ENCODE measurements around the gene TMEM222.

Gene TMEM222

DNA sequence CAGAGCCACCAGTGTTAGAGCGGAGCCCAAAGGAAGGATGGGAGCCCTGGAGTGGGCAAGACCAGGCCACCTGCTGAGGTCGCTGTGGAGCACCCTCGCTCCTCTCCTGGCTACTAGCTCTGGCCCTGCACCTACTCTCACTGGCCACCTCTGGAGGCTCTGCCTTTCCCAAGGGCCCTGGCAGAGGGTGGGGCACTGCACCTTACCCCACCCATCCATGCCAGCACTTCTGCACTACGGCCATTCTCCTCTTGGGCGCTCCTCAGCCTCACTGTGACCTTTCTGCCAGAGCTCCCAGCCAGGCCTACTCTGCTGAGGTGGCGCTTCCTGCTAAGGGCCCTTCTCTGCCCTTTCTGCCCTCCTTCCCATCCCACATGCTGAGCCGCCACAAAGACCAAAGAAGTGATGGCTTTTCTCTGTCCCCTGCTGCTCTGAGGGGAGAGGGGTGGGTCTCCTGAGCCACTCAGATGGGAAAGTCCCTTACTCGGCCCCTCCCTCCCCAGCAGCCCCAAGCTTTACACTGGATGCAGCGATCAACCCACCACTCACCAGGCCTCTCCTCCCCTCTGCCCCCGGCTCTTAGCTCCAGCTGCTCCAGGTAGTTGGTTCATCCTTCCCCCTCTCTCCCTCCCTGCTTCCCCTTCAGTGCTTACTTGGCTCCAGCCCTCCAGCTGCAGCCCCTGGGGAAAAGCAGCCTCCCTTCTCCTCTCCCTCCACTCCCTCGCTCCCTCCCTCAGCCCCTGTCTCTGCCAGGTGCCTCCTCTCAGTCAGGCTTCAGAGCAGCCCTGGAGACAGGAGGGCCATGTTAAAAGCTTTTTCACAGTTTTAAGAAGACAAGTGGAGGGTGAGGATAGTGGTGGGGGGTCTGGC is 14.8 kb upstream of the TMEM222 start:
- Histone ChIP-seq H3K4me2 (ENCODE audit: insufficient read depth, low read length) (no peak overlapping the region), H3K27me3 (ENCODE audit: insufficient read depth, low read length, poor library complexity) (no peaks in the 10 kb centered on the region), H3K27ac (ENCODE audit: low read length) (no peak overlapping the region), H3K9me3 (ENCODE audit: insufficient read depth, low read length, severe bottlenecking) (no peaks in the 10 kb centered on the region), H3K36me3 (ENCODE audit: insufficient read depth, low read length) (peaks cover 12% of the 10 kb centered on the region), H2AFZ (ENCODE audit: low read depth, low read length) (no peak overlapping the region), H3K79me2 (ENCODE audit: insufficient read depth, low read length) (no peaks in the 10 kb centered on the region), H3K4me3 (ENCODE audit: low read depth in 1 of 2, low read length in 2 of 2) (no peak overlapping the region), H3K9ac (ENCODE audit: low read depth, low read length) (no peak overlapping the region), H4K20me1 (ENCODE audit: insufficient read depth, low read length) (no peaks in the 10 kb centered on the region), H3K4me1 (ENCODE audit: insufficient read depth, low read length) (no peaks in the 10 kb centered on the region)
- no peak for TF ChIP-seq EZH2 (IDR thresholded peaks at IDR 0.05; ENCODE audit: borderline replicate concordance, low read depth, low read length, severe bottlenecking)
- no peak for DNase-seq
- ATAC-seq (ENCODE audit: insufficient read depth, low read depth) = peak; percentile 35; the same call in 1 of the 3 replicates

DNA sequence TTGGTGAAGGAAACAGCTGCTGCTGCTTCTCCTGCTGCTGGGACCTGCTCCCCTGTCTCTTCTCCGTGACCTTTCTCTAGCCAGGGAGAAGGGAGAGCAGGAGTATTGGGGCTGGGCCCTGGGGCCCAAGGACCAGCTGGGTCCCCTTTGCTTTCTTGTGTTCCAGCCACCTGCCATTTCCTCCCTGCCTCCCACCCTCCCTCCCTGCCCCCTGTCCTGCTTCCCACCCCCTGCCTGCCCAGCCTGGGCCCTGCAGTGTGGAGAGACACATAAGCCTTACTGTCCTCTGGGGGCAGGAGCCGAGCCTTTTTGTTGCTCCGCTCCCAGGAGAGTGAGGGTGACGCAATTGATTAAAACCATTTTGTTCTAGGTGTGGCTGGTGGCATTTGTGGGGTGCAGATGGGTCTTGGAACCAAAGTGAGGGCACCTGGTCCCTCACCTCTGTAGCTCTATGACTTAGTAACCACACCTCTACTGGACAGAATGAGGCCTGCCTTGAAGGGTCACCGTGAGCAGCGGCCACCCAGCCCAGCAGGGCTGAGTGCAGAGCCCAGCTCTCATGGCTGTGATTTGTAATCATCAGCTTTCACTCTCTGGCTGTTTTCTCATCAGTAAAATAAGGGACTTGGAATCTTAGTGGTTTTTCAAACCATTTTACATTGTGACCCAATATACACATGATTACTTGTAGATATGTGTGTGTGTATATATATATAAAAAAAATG is 13.9 kb upstream of the TMEM222 start:
- H4K20me1 ChIP-seq (ENCODE audit: insufficient read depth, low read length) = no peaks in the 10 kb centered on the region
- ATAC-seq (ENCODE audit: insufficient read depth, low read depth) = no peak
- H3K4me2 ChIP-seq (ENCODE audit: insufficient read depth, low read length) = no peak overlapping the region
- peaks cover 6% of the 10 kb centered on the region; the same call in 1 of the 2 replicates for H3K36me3 ChIP-seq (ENCODE audit: insufficient read depth, low read length)
- no peak overlapping the region for H3K9ac ChIP-seq (ENCODE audit: low read depth, low read length)
- TF ChIP-seq, protein P1, sequence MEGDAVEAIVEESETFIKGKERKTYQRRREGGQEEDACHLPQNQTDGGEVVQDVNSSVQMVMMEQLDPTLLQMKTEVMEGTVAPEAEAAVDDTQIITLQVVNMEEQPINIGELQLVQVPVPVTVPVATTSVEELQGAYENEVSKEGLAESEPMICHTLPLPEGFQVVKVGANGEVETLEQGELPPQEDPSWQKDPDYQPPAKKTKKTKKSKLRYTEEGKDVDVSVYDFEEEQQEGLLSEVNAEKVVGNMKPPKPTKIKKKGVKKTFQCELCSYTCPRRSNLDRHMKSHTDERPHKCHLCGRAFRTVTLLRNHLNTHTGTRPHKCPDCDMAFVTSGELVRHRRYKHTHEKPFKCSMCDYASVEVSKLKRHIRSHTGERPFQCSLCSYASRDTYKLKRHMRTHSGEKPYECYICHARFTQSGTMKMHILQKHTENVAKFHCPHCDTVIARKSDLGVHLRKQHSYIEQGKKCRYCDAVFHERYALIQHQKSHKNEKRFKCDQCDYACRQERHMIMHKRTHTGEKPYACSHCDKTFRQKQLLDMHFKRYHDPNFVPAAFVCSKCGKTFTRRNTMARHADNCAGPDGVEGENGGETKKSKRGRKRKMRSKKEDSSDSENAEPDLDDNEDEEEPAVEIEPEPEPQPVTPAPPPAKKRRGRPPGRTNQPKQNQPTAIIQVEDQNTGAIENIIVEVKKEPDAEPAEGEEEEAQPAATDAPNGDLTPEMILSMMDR (IDR thresholded peaks at IDR 0.05; ENCODE audit: borderline replicate concordance, extremely low read depth, low read length, poor library complexity, severe bottlenecking) = no peak
- no peak for TF ChIP-seq EZH2 (IDR thresholded peaks at IDR 0.05; ENCODE audit: borderline replicate concordance, low read depth, low read length, severe bottlenecking)
- no peaks in the 10 kb centered on the region for H3K79me2 ChIP-seq (ENCODE audit: insufficient read depth, low read length)
- H3K4me1 ChIP-seq (ENCODE audit: insufficient read depth, low read length) = no peaks in the 10 kb centered on the region
- H3K27me3 ChIP-seq (ENCODE audit: insufficient read depth, low read length, poor library complexity) = no peaks in the 10 kb centered on the region
- H3K4me3 ChIP-seq (ENCODE audit: low read depth in 1 of 2, low read length in 2 of 2) = no peak overlapping the region
- no peak overlapping the region for H2AFZ ChIP-seq (ENCODE audit: low read depth, low read length)
- no peaks in the 10 kb centered on the region for H3K9me3 ChIP-seq (ENCODE audit: insufficient read depth, low read length, severe bottlenecking)
- no peak overlapping the region for H3K27ac ChIP-seq (ENCODE audit: low read length)
- no peak for DNase-seq

DNA sequence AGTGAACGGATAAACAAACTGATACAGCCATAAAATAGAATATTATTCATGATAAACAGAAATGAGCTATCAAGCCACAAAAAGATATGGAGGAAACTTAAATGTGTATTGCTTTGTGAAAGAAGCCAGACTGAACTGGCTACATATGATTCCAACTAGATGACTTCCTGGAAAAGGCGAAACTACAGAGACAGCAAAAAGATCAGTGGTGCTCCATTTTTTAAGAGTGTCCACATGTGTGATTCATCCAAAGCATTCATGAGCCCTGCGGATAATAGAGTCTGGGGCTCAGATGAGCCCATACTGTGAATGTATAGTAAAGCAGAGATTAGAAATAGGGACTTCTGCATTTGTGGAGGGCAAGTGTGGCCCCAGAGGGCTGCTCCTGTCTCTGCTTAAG is 7.8 kb upstream of the TMEM222 start:
- Histone ChIP-seq H3K4me3 (ENCODE audit: low read depth in 1 of 2, low read length in 2 of 2) (no peak overlapping the region), H3K27ac (ENCODE audit: low read length) (no peak overlapping the region), H4K20me1 (ENCODE audit: insufficient read depth, low read length) (no peaks in the 10 kb centered on the region), H2AFZ (ENCODE audit: low read depth, low read length) (no peak overlapping the region), H3K36me3 (ENCODE audit: insufficient read depth, low read length) (no peaks in the 10 kb centered on the region), H3K9me3 (ENCODE audit: insufficient read depth, low read length, severe bottlenecking) (no peaks in the 10 kb centered on the region), H3K79me2 (ENCODE audit: insufficient read depth, low read length) (no peaks in the 10 kb centered on the region), H3K9ac (ENCODE audit: low read depth, low read length) (no peak overlapping the region), H3K27me3 (ENCODE audit: insufficient read depth, low read length, poor library complexity) (no peaks in the 10 kb centered on the region), H3K4me1 (ENCODE audit: insufficient read depth, low read length) (no peaks in the 10 kb centered on the region), H3K4me2 (ENCODE audit: insufficient read depth, low read length) (no peak overlapping the region)
- no peak for ATAC-seq (ENCODE audit: insufficient read depth, low read depth)
- TF ChIP-seq, protein P1 (IDR thresholded peaks at IDR 0.05; ENCODE audit: borderline replicate concordance, extremely low read depth, low read length, poor library complexity, severe bottlenecking) = no peak
- DNase-seq = no peak

DNA sequence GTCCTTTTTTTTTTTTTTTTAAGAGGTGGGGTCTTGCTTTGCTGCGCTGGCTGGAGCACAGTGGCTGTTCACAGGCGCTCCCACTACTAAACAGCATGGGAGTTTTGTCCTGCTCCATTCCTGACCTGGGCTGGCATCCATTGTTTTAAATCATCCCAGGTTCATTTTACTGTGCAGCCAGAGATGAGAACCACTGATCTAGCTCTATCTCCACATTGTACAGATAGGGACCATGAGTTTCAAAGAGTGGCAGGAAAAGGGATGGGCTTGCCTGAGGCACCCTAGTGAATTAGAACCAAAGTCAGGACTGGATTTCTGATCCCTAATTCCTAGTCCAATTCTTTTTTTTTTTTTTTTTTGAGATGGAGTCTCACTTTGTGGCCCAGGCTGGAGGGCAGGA is 7.2 kb upstream of the TMEM222 start:
- no peak for ATAC-seq (ENCODE audit: insufficient read depth, low read depth)
- Histone ChIP-seq H3K79me2 (ENCODE audit: insufficient read depth, low read length) (no peaks in the 10 kb centered on the region), H4K20me1 (ENCODE audit: insufficient read depth, low read length) (no peaks in the 10 kb centered on the region), H3K36me3 (ENCODE audit: insufficient read depth, low read length) (no peaks in the 10 kb centered on the region), H3K9ac (ENCODE audit: low read depth, low read length) (no peak overlapping the region), H2AFZ (ENCODE audit: low read depth, low read length) (no peak overlapping the region), H3K27me3 (ENCODE audit: insufficient read depth, low read length, poor library complexity) (no peaks in the 10 kb centered on the region), H3K4me3 (ENCODE audit: low read depth in 1 of 2, low read length in 2 of 2) (no peak overlapping the region), H3K4me2 (ENCODE audit: insufficient read depth, low read length) (no peak overlapping the region), H3K27ac (ENCODE audit: low read length) (no peak overlapping the region), H3K9me3 (ENCODE audit: insufficient read depth, low read length, severe bottlenecking) (no peaks in the 10 kb centered on the region), H3K4me1 (ENCODE audit: insufficient read depth, low read length) (no peaks in the 10 kb centered on the region)
- TF ChIP-seq, protein P1 (IDR thresholded peaks at IDR 0.05; ENCODE audit: borderline replicate concordance, extremely low read depth, low read length, poor library complexity, severe bottlenecking) = no peak
- TF ChIP-seq EZH2 (IDR thresholded peaks at IDR 0.05; ENCODE audit: borderline replicate concordance, low read depth, low read length, severe bottlenecking) = no peak
- DNase-seq = no peak
